ENCODE measurements around the gene CCL3.

DNA sequence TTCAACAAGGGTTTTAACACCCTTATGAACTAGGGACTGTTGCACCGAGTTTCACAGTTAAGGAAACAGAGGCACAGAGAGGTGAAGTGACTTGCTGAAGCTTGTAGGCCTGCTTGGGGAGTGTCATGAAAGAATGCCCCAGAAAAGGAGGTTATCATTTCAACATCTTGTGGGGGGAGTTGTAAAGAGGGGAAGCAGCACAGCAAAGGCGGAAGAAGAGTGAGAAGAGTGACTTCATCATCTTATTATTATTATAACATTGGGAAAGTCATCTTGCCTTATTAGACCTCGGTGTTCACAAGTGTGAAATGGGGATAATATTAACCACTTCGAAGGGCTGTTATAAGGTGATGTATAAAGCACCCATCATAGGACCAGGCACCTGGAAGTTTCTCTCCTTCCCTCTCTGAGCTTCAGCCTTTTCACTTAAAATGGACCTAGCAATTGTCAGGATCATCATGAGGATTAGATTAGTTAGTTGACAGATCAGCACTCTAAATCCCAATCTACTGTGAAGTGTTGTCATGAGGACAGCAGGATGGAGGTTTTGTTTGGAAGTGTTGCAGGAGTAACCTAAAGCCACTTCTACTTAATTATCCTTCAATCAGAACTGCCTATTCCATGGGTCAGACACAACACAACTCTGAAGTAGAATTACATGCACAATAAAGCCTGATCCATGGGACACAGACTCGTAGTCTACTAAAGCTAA is 16.0 kb upstream of the CCL3 start:
- no peak for TF ChIP-seq EZH2 (IDR thresholded peaks at IDR 0.05; ENCODE audit: insufficient read depth, poor library complexity, severe bottlenecking)
- no peak for TF ChIP-seq EZH2phosphoT487 (IDR thresholded peaks at IDR 0.05; ENCODE audit: insufficient read depth, low read depth)
